Measurements from ENCODE around the gene SNAI3. TPM values are rescaled to one million over a fixed set of nuclear protein-coding genes. Genes with fewer than 3 reads are reported as not detected.

The SNAI3 gene
- total and polyA plus RNA-seq, 9 of the 15 experiments (the other 6 are each of a cell fraction or from before 2014, with no cell fraction given) = 0.04 to 4.1 (median 0.80) TPM; not detected in 1

DNA sequence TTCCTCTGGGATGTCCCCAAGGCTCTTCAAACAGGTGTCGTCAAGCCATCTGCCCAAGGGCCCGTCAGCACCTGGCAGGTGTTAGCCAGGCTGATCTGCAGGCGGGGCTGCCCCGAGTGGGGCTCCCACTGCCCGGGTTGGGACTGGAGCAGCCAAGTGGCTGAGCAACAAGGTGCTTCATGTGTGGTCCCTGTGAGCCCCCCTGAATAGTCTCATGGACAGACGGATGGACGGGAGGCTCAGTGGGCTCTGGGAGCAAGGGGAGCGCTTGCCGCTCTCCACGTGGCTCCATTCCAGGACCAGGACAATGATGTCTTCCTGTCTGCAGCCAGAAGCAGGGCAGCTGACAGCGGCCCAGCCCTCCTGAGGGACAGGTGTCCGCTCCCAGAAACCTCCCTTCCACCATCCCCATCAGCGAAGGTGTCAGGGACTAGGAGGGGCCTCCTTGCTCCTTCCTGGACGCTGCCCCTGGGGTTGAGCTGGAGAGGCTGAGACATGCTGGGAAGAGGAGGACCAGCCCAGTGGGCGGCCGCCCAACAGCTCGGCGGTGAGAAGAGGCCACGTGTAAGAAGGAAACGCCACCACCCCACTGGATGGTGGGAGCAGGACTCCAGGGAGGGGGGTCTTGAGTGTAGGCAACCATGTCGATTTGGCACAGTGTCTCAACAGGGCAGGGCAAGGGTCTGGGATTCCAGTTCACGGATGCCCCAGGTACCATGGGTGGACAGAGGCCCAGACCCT, 9.6 kb downstream of the SNAI3 start:
- Histone ChIP-seq H3K4me2 (ENCODE audit: insufficient read depth, low read length) (no peak overlapping the region), H3K27ac (ENCODE audit: extremely low read depth, low read depth, low read length) (no peak overlapping the region), H3K79me2 (ENCODE audit: control insufficient read depth, insufficient read depth, low read length) (no peaks in the 10 kb centered on the region), H3K9ac (ENCODE audit: insufficient read depth in 1 of 2, low read depth in 2 of 2, low read length in 2 of 2) (peak overlapping the region in 1 of 2 experiments; percentile 76; a peak in 2 of 4 replicates), H3K4me3 (no peak overlapping the region), H2AFZ (ENCODE audit: low read depth, low read length) (no peak overlapping the region), H3K27me3 (ENCODE audit: control insufficient read depth in 2 of 2, insufficient read depth in 2 of 2, low read length in 2 of 2) (no peaks in the 10 kb centered on the region), H3K36me3 (ENCODE audit: control insufficient read depth, insufficient read depth, low read length) (peaks cover 3% of the 10 kb centered on the region; the same call in 1 of the 3 replicates), H3K9me3 (replicated peaks; ENCODE audit: control insufficient read depth, insufficient read depth, low read depth, low read length) (no peaks in the 10 kb centered on the region), H4K20me1 (replicated peaks; ENCODE audit: control insufficient read depth, insufficient read depth, low read length) (no peaks in the 10 kb centered on the region; the same call in 1 of the 2 replicates), H3K4me1 (replicated peaks in 1 of 2; ENCODE audit: control insufficient read depth in 2 of 2, insufficient read depth in 2 of 2, low read length in 2 of 2) (peaks cover 0 to 45% of the 10 kb centered on the region in 2 experiments; a peak in 2 of 5 replicates), H3K9me1 (ENCODE audit: control insufficient read depth, insufficient read depth, low read length) (no peaks in the 10 kb centered on the region)
- DNase-seq (ENCODE audit: extremely low read depth in 1 of 4, low spot score in 3 of 4) (no peak), ATAC-seq (no peak), FAIRE-seq (no peak)
- peak; percentile 59 for TF ChIP-seq POLR2G (IDR thresholded peaks at IDR 0.05; ENCODE audit: low read depth, low read length)
- no peak for TF ChIP-seq MCM5 (IDR thresholded peaks at IDR 0.05; ENCODE audit: low read depth)
- TF ChIP-seq ZNF76 (CRISPR knock-in tag; IDR thresholded peaks at IDR 0.05; ENCODE audit: borderline replicate concordance) = no peak
- TF ChIP-seq TARDBP (IDR thresholded peaks at IDR 0.05) = no peak
- no peak for TF ChIP-seq ZNF764 (CRISPR knock-in tag; IDR thresholded peaks at IDR 0.05; ENCODE audit: low read depth)
- TF ChIP-seq RBFOX2 (IDR thresholded peaks at IDR 0.05; ENCODE audit: low read depth, low read length) = peak; percentile 31; the same call in 1 of the 2 replicates
- 0 out of 2 replicates have a peak, but pooled peaks have one; percentile 4 for TF ChIP-seq POLR2A (conservative IDR thresholded peaks at IDR 0.05)
- in situ Hi-C loops (cut with MboI) = no loop called here
- POLR2A ChIA-PET = interaction anchor here (0.6 kb wide), 1 partner anchor 17 kb away, joined by 3 read pairs; no protein-coding TSS in a partner anchor
- BruUV-seq (replicated peaks) = no TSS peak
- CTCF ChIA-PET (ENCODE audit: low intra/inter-chr PET ratio) = no interaction called here
- intact Hi-C loops (cut with micrococcal nuclease) = no loop called here
- WGBS (ENCODE audit: insufficient coverage, low coverage, missing lambda C conversion rate) = 69% methylated on average over 20 of the region's 22 CpGs

Data from K562 (cell line).